ENCODE data around the gene COL6A3. TPM values are rescaled to one million over a fixed set of nuclear protein-coding genes. Genes with fewer than 3 reads are reported as not detected.

The COL6A3 gene
- total RNA-seq, 1 experiment from 2014 or later, result 0.81 TPM

DNA sequence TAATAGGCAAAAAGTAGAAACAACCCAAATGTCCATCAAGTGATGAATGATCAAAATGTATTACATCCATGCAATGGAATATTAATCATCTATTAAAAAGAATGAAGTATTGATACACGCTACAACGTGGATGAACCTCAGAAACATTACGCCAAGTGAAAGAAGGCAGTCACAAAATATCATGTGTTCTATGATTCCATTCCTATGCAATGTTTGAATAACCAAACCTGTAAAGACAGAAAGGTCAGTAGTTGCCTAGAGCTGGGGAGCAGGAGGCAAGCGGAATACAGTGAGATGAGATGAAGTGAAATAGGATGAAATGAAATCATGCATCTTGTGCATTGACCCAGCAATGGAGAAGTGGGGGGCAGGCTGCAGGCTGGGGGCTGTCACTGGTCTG is 17.9 kb upstream of the COL6A3 start:
- H3K9me3 ChIP-seq (ENCODE audit: control insufficient read depth, low read depth, low read length), result no peaks in the 10 kb centered on the region
- no peaks in the 10 kb centered on the region; a peak in 1 of 7 replicates for H3K36me3 Mint-ChIP-seq (ENCODE audit: insufficient read depth in 1 of 3, low read depth in 3 of 3)
- H3K79me1 ChIP-seq (ENCODE audit: insufficient read depth, low read depth, low read length, poor library complexity, severe bottlenecking), result no peaks in the 10 kb centered on the region
- H2BK120ac ChIP-seq (ENCODE audit: low read depth, low read length, poor library complexity, severe bottlenecking), result no peak overlapping the region
- no peak overlapping the region for H3K23ac ChIP-seq (ENCODE audit: insufficient read length, low read depth, low read length)
- no peak overlapping the region for H3K27ac ChIP-seq (ENCODE audit: insufficient read length, low read depth, low read length)
- H2BK5ac ChIP-seq (ENCODE audit: insufficient read length, low read length), result no peak overlapping the region
- no peak overlapping the region for H4K5ac ChIP-seq (ENCODE audit: insufficient read length, low read depth, low read length)
- no peaks in the 10 kb centered on the region for H3K27me3 ChIP-seq (ENCODE audit: insufficient read depth, low read length)
- H3K4ac ChIP-seq (ENCODE audit: low read depth, low read length), result no peak overlapping the region
- no peak for DNase-seq
- H2BK20ac ChIP-seq (ENCODE audit: low read depth, low read length, poor library complexity, severe bottlenecking), result no peak overlapping the region
- H3K23me2 ChIP-seq (ENCODE audit: insufficient read length, low read depth, low read length, poor library complexity, severe bottlenecking), result no peaks in the 10 kb centered on the region
- H3K4me3 Mint-ChIP-seq, result no peak overlapping the region
- no CpG with 5 or more reads among the region's 4 CpGs for WGBS (ENCODE audit: extremely low coverage, insufficient read length, low lambda C conversion rate)
- H4K20me1 ChIP-seq (ENCODE audit: control insufficient read depth, insufficient read depth, insufficient read length), result no peaks in the 10 kb centered on the region
- H3K4me1 Mint-ChIP-seq, result peaks cover 19 to 21% of the 10 kb centered on the region in 2 experiments
- peaks cover 24% of the 10 kb centered on the region for H3K27me3 Mint-ChIP-seq (ENCODE audit: low read depth)
- no peak overlapping the region for H3K56ac ChIP-seq (ENCODE audit: insufficient read length, low read depth, low read length)
- no peak overlapping the region for H3K18ac ChIP-seq (ENCODE audit: insufficient read length, low read depth, low read length)
- H3T11ph ChIP-seq (ENCODE audit: low read length), result no peak overlapping the region
- no peak overlapping the region for H2AFZ ChIP-seq (ENCODE audit: low read length)
- H2BK12ac ChIP-seq (ENCODE audit: insufficient read length, low read depth, low read length), result no peak overlapping the region
- no peak overlapping the region for H3K27ac Mint-ChIP-seq
- H4K91ac ChIP-seq (ENCODE audit: insufficient read length, low read depth, low read length), result no peak overlapping the region
- H3K4me2 ChIP-seq (ENCODE audit: insufficient read depth, insufficient read length, low read length), result no peak overlapping the region
- H3K79me2 ChIP-seq (ENCODE audit: insufficient read depth, low read length), result no peaks in the 10 kb centered on the region
- H3K14ac ChIP-seq (ENCODE audit: insufficient read depth, low read length), result no peak overlapping the region
- H3K9ac ChIP-seq (ENCODE audit: extremely low read depth, insufficient read length, low read length), result no peak overlapping the region
- H3K9me3 Mint-ChIP-seq, result no peaks in the 10 kb centered on the region
- TF ChIP-seq, protein P1, sequence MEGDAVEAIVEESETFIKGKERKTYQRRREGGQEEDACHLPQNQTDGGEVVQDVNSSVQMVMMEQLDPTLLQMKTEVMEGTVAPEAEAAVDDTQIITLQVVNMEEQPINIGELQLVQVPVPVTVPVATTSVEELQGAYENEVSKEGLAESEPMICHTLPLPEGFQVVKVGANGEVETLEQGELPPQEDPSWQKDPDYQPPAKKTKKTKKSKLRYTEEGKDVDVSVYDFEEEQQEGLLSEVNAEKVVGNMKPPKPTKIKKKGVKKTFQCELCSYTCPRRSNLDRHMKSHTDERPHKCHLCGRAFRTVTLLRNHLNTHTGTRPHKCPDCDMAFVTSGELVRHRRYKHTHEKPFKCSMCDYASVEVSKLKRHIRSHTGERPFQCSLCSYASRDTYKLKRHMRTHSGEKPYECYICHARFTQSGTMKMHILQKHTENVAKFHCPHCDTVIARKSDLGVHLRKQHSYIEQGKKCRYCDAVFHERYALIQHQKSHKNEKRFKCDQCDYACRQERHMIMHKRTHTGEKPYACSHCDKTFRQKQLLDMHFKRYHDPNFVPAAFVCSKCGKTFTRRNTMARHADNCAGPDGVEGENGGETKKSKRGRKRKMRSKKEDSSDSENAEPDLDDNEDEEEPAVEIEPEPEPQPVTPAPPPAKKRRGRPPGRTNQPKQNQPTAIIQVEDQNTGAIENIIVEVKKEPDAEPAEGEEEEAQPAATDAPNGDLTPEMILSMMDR (conservative IDR thresholded peaks at IDR 0.05), result no peak
- H4K8ac ChIP-seq (replicated peaks; ENCODE audit: insufficient read length, low read depth, low read length), result no peak overlapping the region
- H3K4me1 ChIP-seq (ENCODE audit: insufficient read depth, low read length), result peaks cover 4% of the 10 kb centered on the region; the same call in 1 of the 2 replicates
- H2BK15ac ChIP-seq (ENCODE audit: low read depth, low read length), result no peak overlapping the region
- no peak overlapping the region for H2AK5ac ChIP-seq (ENCODE audit: insufficient read length, low read length)

All from H9 (cell line).